Islet precursor cell (in vitro differentiated cells): Measurements from ENCODE around the gene ANKRD11.
"Not testable (repeated sequence)": the region's sequence is repeated elsewhere in the genome, so short reads cannot be mapped to it uniquely, and the experiment has no call there.

Experiments
- DNase-seq: peaks from one replicate; pipeline ENCODE4 v3.0.0-alpha.2; 2018

ANKRD11 gene

GRCh38 chr16:89275284-89275584 is 215.1 kb downstream of the ANKRD11 start:
- DNase-seq, result no peak

- DNase-seq, result peak; percentile 42
Measured at GRCh38 chr16:89274561-89275283, 215.6 kb downstream of the ANKRD11 start.

GRCh38 chr16:89273741-89274472 is 216.5 kb downstream of the ANKRD11 start:
- peak; percentile 41 for DNase-seq

- DNase-seq, result no peak
Measured at GRCh38 chr16:89272631-89273030, 217.7 kb downstream of the ANKRD11 start.

GRCh38 chr16:89270666-89271345 is 219.6 kb downstream of the ANKRD11 start:
- no peak for DNase-seq

- no peak for DNase-seq
Measured at GRCh38 chr16:89269805-89270665, 220.3 kb downstream of the ANKRD11 start.

- no peak for DNase-seq
Measured at GRCh38 chr16:89268987-89269735, 221.2 kb downstream of the ANKRD11 start.

GRCh38 chr16:89268585-89268984 is 221.8 kb downstream of the ANKRD11 start:
- no peak for DNase-seq

- not testable (repeated sequence) for DNase-seq
Measured at GRCh38 chr16:89267746-89268145, 222.6 kb downstream of the ANKRD11 start.

- no peak for DNase-seq
Measured at GRCh38 chr16:89266521-89267134, 223.7 kb downstream of the ANKRD11 start.

- no peak for DNase-seq
Measured at GRCh38 chr16:89265647-89266046, 224.7 kb downstream of the ANKRD11 start.

- DNase-seq, result peak; percentile 42
Measured at GRCh38 chr16:89264800-89265550, 225.4 kb downstream of the ANKRD11 start.

- DNase-seq, result no peak
Measured at GRCh38 chr16:89261691-89262563, 228.4 kb downstream of the ANKRD11 start.

GRCh38 chr16:89259901-89260300 is 230.5 kb downstream of the ANKRD11 start:
- DNase-seq, result not testable (repeated sequence)

- DNase-seq, result no peak
Measured at GRCh38 chr16:89257757-89258465, 232.4 kb downstream of the ANKRD11 start.

- peak; percentile 64 for DNase-seq
Measured at GRCh38 chr16:89257281-89257731, 233.1 kb downstream of the ANKRD11 start.

GRCh38 chr16:89256651-89257254 is 233.6 kb downstream of the ANKRD11 start:
- DNase-seq, result peak; percentile 83

- no peak for DNase-seq
Measured at GRCh38 chr16:89253548-89254287, 236.6 kb downstream of the ANKRD11 start.
